Small intestine (tissue), 7 donors: ENCODE results near the gene TBCD. TPM values are rescaled to one million over a fixed set of nuclear protein-coding genes. Genes with fewer than 3 reads are reported as not detected.

Experiments used
- DNase-seq, 2 donors: peaks; one replicate each; pipeline versions ENCODE4 v3.0.0 to v3.0.0-alpha.2; 2013
- FAIRE-seq: peaks from 2 replicates; lab custom pipeline; 2012; peaks lifted over from hg19 to GRCh38; lab: Jason Lieb, UNC
- H3K27ac ChIP-seq, 3 donors: one replicate each; pipeline ENCODE4 v1.5.1; 2013; ENCODE audit warnings: low read length in 2 of 3, mild to moderate bottlenecking in 2 of 3, control low read depth in 1 of 3, inconsistent platforms in 1 of 3, low read depth in 1 of 3, moderate library complexity in 1 of 3
- H3K27me3 ChIP-seq, 3 donors: one replicate each; pipeline ENCODE4 v1.6.1; 2013; ENCODE audit warnings: low read length in 3 of 3, inconsistent platforms in 1 of 3; ENCODE audit not compliant: control insufficient read depth in 3 of 3, insufficient read depth in 3 of 3
- H3K36me3 ChIP-seq, 3 donors: one replicate each; pipeline ENCODE4 v1.6.1; 2013; ENCODE audit warnings: low read length in 3 of 3, inconsistent platforms in 1 of 3, low read depth in 1 of 3, mild to moderate bottlenecking in 1 of 3, moderate library complexity in 1 of 3; ENCODE audit not compliant: control insufficient read depth in 3 of 3, insufficient read depth in 2 of 3
- H3K4me1 ChIP-seq, 3 donors: one replicate each; pipeline ENCODE4 v1.6.1; 2013; ENCODE audit warnings: low read length in 2 of 3, inconsistent platforms in 1 of 3, low read depth in 1 of 3, mild to moderate bottlenecking in 1 of 3, moderate library complexity in 1 of 3; ENCODE audit not compliant: control insufficient read depth in 3 of 3, insufficient read depth in 2 of 3
- H3K4me3 ChIP-seq, 3 donors: one replicate each; pipeline ENCODE4 v1.5.1; 2013; ENCODE audit warnings: low read length in 3 of 3, control low read depth in 1 of 3, inconsistent platforms in 1 of 3, low read depth in 1 of 3, mild to moderate bottlenecking in 1 of 3, moderate library complexity in 1 of 3
- H3K9me3 ChIP-seq, 2 donors: one replicate each; pipeline ENCODE4 v1.6.1; 2013; ENCODE audit warnings: low read depth in 1 of 2, low read length in 1 of 2; ENCODE audit not compliant: control insufficient read depth in 2 of 2, insufficient read depth in 1 of 2
- WGBS, 3 donors: extraction: QIAGEN DNeasy Blood & Tissue Kit; methylation state at CpG; one replicate each; pipeline ENCODE4 v1.1.7; 2013; 5-methylcytosine and 5-hydroxymethylcytosine counted together
- polyA plus RNA-seq, 4 donors: library from polyadenylated mRNA; stranded (reverse) in 3 of 4; unstranded in 1 of 4; fragments of 200-250 nt in 3 of 4; fragments of 120-200 nt in 1 of 4; gene quantifications; one replicate each; pipeline versions ENCODE4 v1.2.1 to v1.2.3, GENCODE V29; 2013
- donor health status: healthy with polysubstance abuse.
- donor health status: control.
- donor health status: control.
- donor health status: Bipolar disorder and iron deficiency.
- donor health status: healthy.

TBCD gene
- polyA plus RNA-seq, 4 donors = 38.7 to 83.7 (median 67.3) TPM

DNA sequence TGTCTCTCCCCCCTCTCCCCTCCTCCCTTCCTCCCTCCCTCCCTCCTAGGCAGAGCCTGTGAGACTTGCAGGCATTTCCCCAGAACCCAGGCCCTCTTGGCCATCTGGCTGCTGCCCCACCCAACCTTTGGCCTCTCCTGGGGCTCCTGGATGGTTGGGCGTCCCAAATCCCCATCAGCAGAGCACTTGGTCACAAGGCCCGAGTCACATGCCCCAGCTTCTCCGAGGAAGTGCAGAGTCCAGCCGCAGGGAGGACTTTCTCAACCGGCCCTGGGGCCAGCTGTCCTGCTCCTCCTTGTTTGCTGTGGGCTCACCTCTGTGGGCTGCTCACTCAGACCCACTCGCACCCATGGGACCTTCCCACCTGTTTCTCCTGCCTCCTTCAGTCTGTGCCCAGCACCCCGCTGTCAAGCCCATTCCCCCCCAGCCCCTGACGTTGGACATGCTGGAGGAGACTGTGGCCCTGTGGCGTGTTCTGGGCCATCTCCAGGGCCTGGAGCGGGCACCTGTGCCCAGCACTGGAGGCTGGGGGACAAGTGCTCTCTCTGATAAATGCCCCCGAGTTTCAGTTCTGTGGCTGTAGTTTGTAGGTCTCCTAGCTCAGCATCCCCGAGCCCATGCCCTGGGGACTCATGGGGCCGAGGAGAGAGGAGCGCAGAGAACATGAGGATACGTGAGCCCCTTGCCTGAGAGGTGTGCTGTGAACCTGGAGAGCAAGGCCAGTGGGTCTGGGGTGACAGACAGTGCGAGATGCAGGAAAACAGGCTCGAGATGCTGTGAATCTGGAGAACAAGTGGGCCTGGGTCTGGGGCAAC lies 130.2 kb downstream of the TBCD start:
- Histone ChIP-seq H3K27ac (peak overlapping the region; percentile 35 to 87 (median 50)), H3K4me1 (peaks cover 2 to 47% (median 9%) of the 10 kb centered on the region in 3 donors), H3K36me3 (peaks cover 0 to 52% (median 0%) of the 10 kb centered on the region in 3 donors), H3K9me3 (no peaks in the 10 kb centered on the region), H3K4me3 (no peak overlapping the region), H3K27me3 (no peaks in the 10 kb centered on the region)
- peak; percentile 67 to 91 for DNase-seq
- FAIRE-seq = no peak
- WGBS, 3 donors = 58 to 72% (median 69%) methylated on average over 17 of the region's 17 CpGs

DNA sequence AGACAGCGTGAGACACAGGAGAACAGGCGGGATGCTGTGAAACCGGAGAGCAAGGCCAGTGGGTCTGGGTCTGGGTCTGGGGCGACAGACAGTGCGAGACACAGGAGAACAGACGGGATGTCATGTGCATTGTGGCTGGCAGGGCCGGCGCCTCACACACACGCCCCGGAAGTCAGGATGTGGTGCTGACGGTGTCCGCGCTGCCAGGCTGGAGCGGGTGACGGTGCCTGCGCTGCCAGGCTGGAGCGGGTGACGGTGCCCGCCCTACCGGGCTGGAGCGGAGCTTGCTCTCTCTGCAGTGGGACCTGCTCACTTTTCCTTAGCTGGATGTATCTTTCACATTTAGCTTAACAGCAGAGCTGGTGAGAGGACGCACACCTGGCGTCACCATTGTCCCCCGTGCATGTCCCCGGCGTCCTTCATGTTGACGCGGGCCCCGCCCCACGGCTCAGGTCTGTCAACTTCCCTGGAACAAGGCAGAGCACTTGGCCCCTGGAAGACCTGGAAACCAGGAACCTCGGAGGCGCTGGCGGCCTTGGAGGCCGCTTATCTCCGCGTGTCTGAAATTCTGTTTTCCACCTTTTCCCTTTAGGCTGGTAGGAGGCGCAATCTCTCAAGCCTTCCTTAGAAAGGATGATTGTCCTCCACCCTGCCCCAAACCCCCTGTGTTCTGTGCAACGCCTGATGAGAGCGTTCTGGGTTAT lies 131.0 kb downstream of the TBCD start:
- Histone ChIP-seq H3K9me3 (peaks cover 0 to 4% of the 10 kb centered on the region in 2 donors), H3K4me3 (no peak overlapping the region), H3K27me3 (no peaks in the 10 kb centered on the region), H3K4me1 (peaks cover 2 to 45% (median 9%) of the 10 kb centered on the region in 3 donors), H3K36me3 (peaks cover 0 to 58% (median 0%) of the 10 kb centered on the region in 3 donors), H3K27ac (peak overlapping the region; percentile 35 to 87 (median 50))
- WGBS, 3 donors = 29 to 68% (median 48%) methylated on average over 38 to 39 of the region's 39 CpGs
- FAIRE-seq = no peak
- peak; percentile 81 to 82 for DNase-seq

DNA sequence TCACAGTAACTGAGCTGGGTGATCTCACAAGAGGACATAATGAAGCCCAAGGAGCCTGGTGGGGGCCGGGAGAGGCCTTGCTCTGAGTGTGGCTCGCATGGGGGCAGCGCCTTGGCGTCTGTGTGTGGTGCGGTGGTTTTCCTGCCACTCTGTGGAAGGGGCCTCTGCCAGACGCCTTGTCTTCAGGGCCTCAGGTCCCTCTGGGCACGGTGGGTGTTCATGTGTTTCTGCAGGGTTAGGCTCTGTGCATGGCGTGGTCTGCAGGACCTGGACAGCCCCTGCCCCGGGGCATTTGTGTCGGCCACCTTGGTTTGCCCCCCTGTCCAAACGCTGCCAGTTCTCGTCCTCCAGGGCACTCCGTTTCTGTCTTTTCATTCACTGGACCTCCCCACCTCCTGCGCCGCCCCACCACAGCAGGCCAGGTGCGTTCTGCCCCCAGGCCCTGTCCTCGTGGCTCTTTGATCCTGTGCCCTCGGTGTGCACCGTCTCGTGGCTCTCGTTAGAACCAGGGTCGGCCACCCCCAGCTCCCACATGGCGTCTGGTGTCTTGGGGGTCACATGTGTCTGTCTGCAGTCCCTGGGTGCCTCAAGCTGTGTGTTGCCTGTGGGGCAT lies 131.7 kb downstream of the TBCD start:
- FAIRE-seq = no peak
- WGBS, 3 donors = 73 to 87% (median 76%) methylated on average over 23 of the region's 23 CpGs
- H3K4me1 ChIP-seq = peaks cover 2 to 39% (median 9%) of the 10 kb centered on the region in 3 donors
- H3K27me3 ChIP-seq = no peaks in the 10 kb centered on the region
- H3K27ac ChIP-seq = peak overlapping the region in 2 of 3 donors; percentile 50 to 87
- DNase-seq = no peak
- H3K9me3 ChIP-seq = peaks cover 0 to 4% of the 10 kb centered on the region in 2 donors
- H3K4me3 ChIP-seq = no peak overlapping the region
- H3K36me3 ChIP-seq = peaks cover 0 to 55% (median 0%) of the 10 kb centered on the region in 3 donors

DNA sequence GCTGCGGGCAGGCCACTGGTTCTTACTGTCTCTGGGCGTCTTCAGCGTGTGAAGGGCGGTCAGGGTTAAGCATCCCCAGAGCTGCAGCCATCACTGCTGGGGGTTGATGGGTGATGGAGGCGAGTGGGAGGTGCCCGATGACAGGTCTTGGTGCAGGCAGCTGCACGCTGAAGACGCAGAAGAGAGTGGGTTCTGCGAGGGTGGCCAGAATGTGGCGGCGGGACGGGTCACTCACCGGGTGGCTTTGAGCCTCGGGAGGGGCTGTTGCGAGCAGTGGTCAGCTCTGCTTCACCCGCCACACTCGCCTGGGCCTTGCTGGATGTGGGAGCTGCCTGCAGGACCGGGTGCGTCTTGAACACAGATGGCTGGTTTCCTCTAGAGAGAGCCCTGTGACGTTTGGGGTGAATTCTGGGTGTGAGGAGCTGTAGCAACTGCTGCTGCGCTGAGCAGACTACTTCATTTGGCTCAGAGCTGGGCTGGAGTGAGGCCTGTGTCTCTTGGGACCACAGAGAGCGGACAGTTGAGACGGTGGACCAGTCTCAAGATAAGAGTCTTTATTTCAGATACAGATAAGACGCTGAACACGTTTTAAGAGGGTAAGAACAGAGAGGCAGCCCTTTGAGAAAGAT lies 132.6 kb downstream of the TBCD start:
- 78 to 90% (median 80%) methylated on average over 25 of the region's 25 CpGs for WGBS, 3 donors
- H3K27me3 ChIP-seq = no peaks in the 10 kb centered on the region
- no peak overlapping the region for H3K4me3 ChIP-seq
- FAIRE-seq (no peak), DNase-seq (peak in 1 of 2 donors; percentile 13)
- peaks cover 0 to 4% of the 10 kb centered on the region in 2 donors for H3K9me3 ChIP-seq
- peak overlapping the region in 1 of 3 donors; percentile 9 for H3K27ac ChIP-seq
- H3K4me1 ChIP-seq = peaks cover 2 to 41% (median 9%) of the 10 kb centered on the region in 3 donors
- peaks cover 0 to 59% (median 0%) of the 10 kb centered on the region in 3 donors for H3K36me3 ChIP-seq

DNA sequence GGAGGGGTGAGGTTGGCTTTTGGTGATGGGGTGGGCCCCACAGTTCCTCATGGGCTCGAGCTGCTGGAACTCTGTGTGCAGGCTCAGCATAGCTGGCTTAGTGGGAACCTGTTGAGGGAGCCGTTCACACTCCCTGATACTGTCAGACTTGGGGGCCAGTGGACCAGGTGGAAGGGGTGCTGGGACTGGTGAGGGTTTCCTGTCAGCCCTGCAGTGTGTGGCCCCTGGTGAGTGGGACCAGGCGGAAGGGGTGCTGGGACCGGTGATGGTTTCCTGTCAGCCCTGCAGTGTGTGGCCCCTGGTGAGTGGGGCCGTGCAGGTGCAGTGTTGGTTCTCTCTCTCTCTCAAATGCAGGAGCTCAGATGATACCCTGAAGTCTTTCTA lies 133.1 kb downstream of the TBCD start:
- Histone ChIP-seq H3K4me1 (peaks cover 2 to 45% (median 9%) of the 10 kb centered on the region in 3 donors), H3K9me3 (peaks cover 0 to 4% of the 10 kb centered on the region in 2 donors), H3K27ac (peak overlapping the region in 1 of 3 donors; percentile 9), H3K4me3 (no peak overlapping the region), H3K36me3 (peaks cover 0 to 59% (median 0%) of the 10 kb centered on the region in 3 donors), H3K27me3 (no peaks in the 10 kb centered on the region)
- DNase-seq (peak in 1 of 2 donors; percentile 39), FAIRE-seq (no peak)
- WGBS, 3 donors = 61 to 85% (median 75%) methylated on average over 5 of the region's 5 CpGs

DNA sequence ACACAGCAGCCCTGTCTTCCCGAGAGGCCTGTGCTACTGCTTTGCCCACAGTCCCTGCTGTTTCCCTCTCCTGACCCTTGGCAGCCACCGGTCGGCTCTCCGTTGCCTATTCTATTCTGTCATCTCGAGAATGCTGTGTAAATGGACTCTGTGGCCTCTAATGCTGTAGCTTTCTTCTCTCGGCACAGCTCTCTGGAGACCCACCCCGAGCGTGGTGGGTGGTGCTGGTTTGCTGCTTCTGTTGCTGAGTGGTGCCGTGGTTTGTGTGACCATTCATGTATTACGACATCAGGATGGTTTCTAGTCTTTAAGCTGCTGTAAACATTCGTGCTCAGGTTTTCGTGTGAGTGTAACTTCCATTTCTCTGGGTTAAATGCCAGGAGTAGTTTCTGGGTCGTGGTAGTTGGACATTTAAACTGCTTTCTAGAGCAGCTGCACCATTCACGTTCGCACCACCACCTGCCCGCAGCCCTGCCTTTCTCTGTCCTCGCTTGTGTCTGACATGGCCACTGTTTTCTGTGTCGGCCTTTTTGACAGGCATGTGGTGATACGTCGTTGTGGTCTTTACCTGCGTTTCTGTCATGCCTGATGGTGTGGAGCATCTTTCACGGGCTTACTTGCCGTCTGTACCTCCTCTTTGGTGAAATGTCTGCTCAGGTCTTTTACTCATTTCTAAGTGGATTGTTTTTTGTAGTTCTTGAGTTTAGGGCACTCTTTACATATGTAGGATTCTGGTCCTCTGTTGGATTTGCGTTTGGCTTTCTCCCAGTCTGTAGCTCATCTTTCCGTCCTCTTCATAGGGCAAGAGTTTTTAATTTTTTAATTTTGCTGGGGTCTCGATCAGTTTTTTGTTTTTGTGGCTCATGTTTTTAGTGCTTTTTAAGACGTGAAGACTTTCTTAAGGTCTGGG lies 135.6 kb downstream of the TBCD start:
- Histone ChIP-seq H3K36me3 (peaks cover 0 to 69% (median 0%) of the 10 kb centered on the region in 3 donors), H3K27me3 (no peaks in the 10 kb centered on the region), H3K4me1 (peaks cover 0 to 36% (median 0%) of the 10 kb centered on the region in 3 donors), H3K4me3 (no peak overlapping the region), H3K9me3 (peaks cover 0 to 4% of the 10 kb centered on the region in 2 donors), H3K27ac (no peak overlapping the region)
- FAIRE-seq (no peak), DNase-seq (no peak)
- 91 to 96% (median 92%) methylated on average over 27 of the region's 27 CpGs for WGBS, 3 donors
